Activated CD4-positive, alpha-beta T cell treated with anti-CD3 and anti-CD28 coated beads for 36 hours (primary cell): ENCODE measurements around the gene TRIM52. TPM values are rescaled to one million over a fixed set of nuclear protein-coding genes. Genes with fewer than 3 reads are reported as not detected.
"Not testable (repeated sequence)": the region's sequence is repeated elsewhere in the genome, so short reads cannot be mapped to it uniquely, and the experiment has no call there.

Experiments used
- ATAC-seq: fragments of 200-7000 bp; cut with Tn5 transposase; one replicate; pipeline ENCODE4 v1.10.0; 2021; ENCODE audit warnings: mild to moderate bottlenecking, moderate library complexity
- CTCF ChIA-PET: fragments of 350-600 bp; sonication (Branson Sonifier 250); formaldehyde crosslinking; loops from one replicate; lab custom pipeline; 2021; ENCODE audit warnings: antibody characterized with exemption; lab: Charles Lee
- POLR2A ChIA-PET: fragments of 350-600 bp; sonication (Branson Sonifier 250); formaldehyde crosslinking; loops from one replicate; lab custom pipeline; 2021; ENCODE audit warnings: antibody characterized with exemption, inconsistent platforms; lab: Charles Lee
- DNase-seq: peaks from one replicate; pipeline ENCODE4 v3.0.0-alpha.2; 2020
- H3K27ac Mint-ChIP-seq: one replicate; pipeline ENCODE4 v1.8.0; 2021; ENCODE audit warnings: mixed read lengths
- H3K27me3 Mint-ChIP-seq: one replicate; pipeline ENCODE4 v1.8.0; 2021; ENCODE audit warnings: mixed read lengths
- H3K36me3 Mint-ChIP-seq: one replicate; pipeline ENCODE4 v1.8.0; 2021; ENCODE audit warnings: low read depth, mixed read lengths
- H3K4me1 Mint-ChIP-seq: one replicate; pipeline ENCODE4 v1.8.0; 2021; ENCODE audit warnings: mixed read lengths
- H3K4me3 Mint-ChIP-seq: one replicate; pipeline ENCODE4 v1.8.0; 2021; ENCODE audit warnings: mild to moderate bottlenecking, moderate library complexity, mixed read lengths
- H3K9me3 Mint-ChIP-seq: one replicate; pipeline ENCODE4 v1.8.0; 2021; ENCODE audit warnings: low read depth, mixed read lengths
- intact Hi-C, 2 experiments: fragments of 100-400 bp; cut with DNase I in 1 of 2; cut with micrococcal nuclease in 1 of 2; formaldehyde crosslinking; loops; one replicate each; pipeline versions ENCODE4 v1.14.2 to v1.15.1; 2022 to 2024; cut with DNase I, micrococcal nuclease
- total RNA-seq, 2 experiments: library from RNA; stranded (reverse); gene quantifications; one replicate each; pipeline ENCODE4 v1.2.3, GENCODE V29; 2021

Gene TRIM52
- total RNA-seq, 2 experiments from 2014 or later: 10.4 to 13.1 TPM

GRCh38 chr5:181212934-181213333 lies 48.0 kb downstream of the TRIM52 start:
- Mint-ChIP-seq H3K27me3 (no peaks in the 10 kb centered on the region), H3K9me3 (no peaks in the 10 kb centered on the region), H3K4me3 (no peak overlapping the region), H3K4me1 (peaks cover 23% of the 10 kb centered on the region), H3K36me3 (peaks cover 2% of the 10 kb centered on the region), H3K27ac (no peak overlapping the region)
- ChIA-PET POLR2A (no interaction called here), CTCF (interaction anchor here (1.3 to 1.5 kb wide), 2 partner anchors 9 to 28 kb away, joined by 3 to 7 read pairs; no protein-coding TSS in a partner anchor)
- DNase-seq (no peak), ATAC-seq (no peak)
- intact Hi-C loops: no loop called here

GRCh38 chr5:181212080-181212479 lies 48.9 kb downstream of the TRIM52 start:
- Mint-ChIP-seq H3K27me3 (peaks cover 3% of the 10 kb centered on the region), H3K36me3 (peaks cover 5% of the 10 kb centered on the region), H3K4me1 (peaks cover 22% of the 10 kb centered on the region), H3K9me3 (no peaks in the 10 kb centered on the region), H3K27ac (no peak overlapping the region), H3K4me3 (no peak overlapping the region)
- intact Hi-C loops: no loop called here
- ATAC-seq (no peak), DNase-seq (no peak)
- CTCF ChIA-PET: interaction anchor here (1.3 to 1.5 kb wide), 2 partner anchors 10 to 27 kb away, joined by 3 to 7 read pairs; no protein-coding TSS in a partner anchor
- POLR2A ChIA-PET: no interaction called here

DNA sequence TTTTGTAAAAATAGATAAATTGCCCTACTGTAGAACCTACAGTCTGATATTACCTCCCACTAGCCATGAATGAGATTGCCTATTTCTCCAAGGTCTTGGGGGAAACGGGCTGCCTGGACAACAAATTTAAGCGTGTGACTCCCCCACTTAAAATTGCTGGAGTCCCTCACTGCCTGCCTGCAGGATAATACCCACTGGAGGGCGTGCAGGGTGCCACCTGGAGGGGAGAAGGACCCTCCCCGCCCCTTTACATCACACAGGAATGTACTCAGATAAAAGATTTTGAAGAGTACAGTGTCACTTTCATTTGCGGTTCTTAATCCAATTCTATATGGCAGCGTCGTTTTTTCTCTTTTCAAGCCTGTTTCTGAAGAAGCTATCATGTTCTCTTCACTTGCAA lies 49.7 kb downstream of the TRIM52 start:
- DNase-seq (no peak), ATAC-seq (no peak)
- peaks cover 7% of the 10 kb centered on the region for H3K27me3 Mint-ChIP-seq
- H3K4me1 Mint-ChIP-seq: peaks cover 25% of the 10 kb centered on the region
- H3K4me3 Mint-ChIP-seq: no peak overlapping the region
- ChIA-PET POLR2A (no interaction called here), CTCF (interaction anchor here (0.6 to 1.5 kb wide), 2 partner anchors 26 to 495 kb away, joined by 3 to 7 read pairs; no protein-coding TSS in a partner anchor)
- no peaks in the 10 kb centered on the region for H3K9me3 Mint-ChIP-seq
- H3K27ac Mint-ChIP-seq: no peak overlapping the region
- peaks cover 8% of the 10 kb centered on the region for H3K36me3 Mint-ChIP-seq
- intact Hi-C loops: no loop called here

DNA sequence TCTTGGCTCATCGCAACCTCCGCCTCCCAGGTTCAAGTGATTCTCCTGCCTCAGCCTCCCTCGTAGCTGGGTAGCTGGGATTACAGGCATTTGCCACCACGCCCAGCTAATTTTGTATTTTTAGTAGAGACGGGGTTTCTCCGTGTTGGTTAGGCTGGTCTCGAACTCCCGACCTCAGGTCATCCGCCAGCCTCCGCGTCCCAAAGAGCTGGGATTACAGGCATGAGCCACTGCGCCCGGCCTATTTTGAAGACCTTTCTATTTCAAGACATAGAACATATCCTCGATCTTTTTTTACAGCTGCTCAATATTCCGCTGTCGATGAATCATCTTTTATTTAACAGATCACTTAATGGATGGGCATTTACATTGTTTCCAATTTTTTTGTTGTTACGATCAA lies 50.2 kb downstream of the TRIM52 start:
- POLR2A ChIA-PET, DNase-seq, H3K36me3 Mint-ChIP-seq, intact Hi-C loops, H3K9me3 Mint-ChIP-seq, H3K27ac Mint-ChIP-seq, H3K4me3 Mint-ChIP-seq, ATAC-seq: not testable (repeated sequence)
- CTCF ChIA-PET: interaction anchor here (0.6 kb wide), 1 partner anchor 494 kb away, joined by 3 read pairs; no protein-coding TSS in a partner anchor
- peaks cover 12% of the 10 kb centered on the region for H3K27me3 Mint-ChIP-seq
- H3K4me1 Mint-ChIP-seq: peaks cover 28% of the 10 kb centered on the region

DNA sequence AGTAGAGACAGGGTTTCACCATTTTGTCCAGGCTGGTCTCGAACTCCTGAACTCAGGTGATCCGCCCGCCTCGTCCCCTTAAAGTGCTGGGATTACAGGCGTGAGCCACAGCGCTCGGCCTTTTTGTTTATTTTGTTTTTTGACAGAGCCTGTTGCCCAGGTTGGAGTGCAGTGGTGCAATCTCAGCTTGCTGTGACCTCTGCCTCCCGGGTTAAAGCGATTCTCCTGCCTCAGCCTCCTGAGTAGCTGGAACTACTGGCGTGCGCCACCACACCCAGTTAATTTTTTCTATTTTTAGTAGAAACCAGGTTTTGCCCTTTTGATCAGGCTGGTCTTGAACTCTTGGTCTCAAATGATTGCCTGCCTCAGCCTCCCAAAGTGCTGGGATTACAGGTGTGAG lies 50.8 kb downstream of the TRIM52 start:
- ATAC-seq, H3K9me3 Mint-ChIP-seq, intact Hi-C loops, H3K4me3 Mint-ChIP-seq, H3K27ac Mint-ChIP-seq, CTCF ChIA-PET, POLR2A ChIA-PET, H3K36me3 Mint-ChIP-seq, DNase-seq: not testable (repeated sequence)
- Mint-ChIP-seq H3K4me1 (peaks cover 31% of the 10 kb centered on the region), H3K27me3 (peaks cover 14% of the 10 kb centered on the region)

DNA sequence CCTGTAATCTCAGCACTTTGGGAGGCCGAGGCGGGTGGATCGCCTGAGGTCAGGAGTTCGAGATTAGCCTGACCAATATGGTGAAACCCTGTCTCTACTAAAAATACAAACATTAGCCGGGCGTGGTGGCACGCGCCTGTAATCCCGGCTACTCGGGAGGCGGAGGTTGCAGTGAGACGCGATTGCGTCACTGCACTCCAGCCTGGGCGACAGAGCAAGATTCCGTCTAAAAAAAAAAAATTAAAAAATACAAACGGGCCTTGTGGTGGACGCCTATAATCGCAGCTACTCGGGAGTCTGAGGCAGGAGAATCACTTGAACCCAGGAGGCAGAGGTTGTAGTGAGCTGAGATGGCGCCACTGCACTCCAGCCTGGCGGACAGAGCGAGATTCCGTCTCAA lies 51.9 kb downstream of the TRIM52 start:
- Mint-ChIP-seq H3K27me3 (peaks cover 16% of the 10 kb centered on the region), H3K4me1 (peaks cover 33% of the 10 kb centered on the region)
- CTCF ChIA-PET: interaction anchor here (5.6 kb wide), 1 partner anchor 17 kb away, joined by 63 read pairs; no protein-coding TSS in a partner anchor
- ATAC-seq, H3K27ac Mint-ChIP-seq, H3K4me3 Mint-ChIP-seq, DNase-seq, H3K36me3 Mint-ChIP-seq, H3K9me3 Mint-ChIP-seq: not testable (repeated sequence)
- intact Hi-C loops: loop anchor here in 1 of 2 experiments (5.0 kb wide), 1 partner anchor 33 kb away; the partner anchor contains the start of gene RACK1
- POLR2A ChIA-PET: interaction anchor here (0.7 to 2.8 kb wide), 2 partner anchors 20 to 46 kb away, joined by 3 to 24 read pairs; no protein-coding TSS in a partner anchor

GRCh38 chr5:181207960-181208253 lies 53.0 kb downstream of the TRIM52 start:
- no peak for DNase-seq
- ATAC-seq: no peak
- Mint-ChIP-seq H3K36me3 (peaks cover 6% of the 10 kb centered on the region), H3K4me3 (peak overlapping the region; percentile 87), H3K27ac (peak overlapping the region; percentile 93), H3K9me3 (no peaks in the 10 kb centered on the region), H3K27me3 (peaks cover 20% of the 10 kb centered on the region), H3K4me1 (peaks cover 32% of the 10 kb centered on the region)
- POLR2A ChIA-PET: interaction anchor here (0.6 to 2.8 kb wide), 9 partner anchors 8 to 395 kb away, joined by 3 to 24 read pairs (median 7); partner anchors contain the start of gene TRIM52
- CTCF ChIA-PET: interaction anchor here (0.6 to 5.6 kb wide), 9 partner anchors 9 to 525 kb away, joined by 3 to 63 read pairs (median 5); partner anchors contain the start of gene TRIM41
- intact Hi-C loops: loop anchor here (1.0 to 5.0 kb wide), 4 partner anchors 10 to 34 kb away; partner anchors contain the start of gene RACK1 (in 1 of the 2)

- H3K27me3 Mint-ChIP-seq: peaks cover 20% of the 10 kb centered on the region
- no peaks in the 10 kb centered on the region for H3K9me3 Mint-ChIP-seq
- H3K36me3 Mint-ChIP-seq: peaks cover 6% of the 10 kb centered on the region
- peak overlapping the region; percentile 87 for H3K4me3 Mint-ChIP-seq
- ChIA-PET CTCF (interaction anchor here (0.6 to 5.6 kb wide), 11 partner anchors 9 to 524 kb away, joined by 3 to 63 read pairs (median 5); partner anchors contain the start of gene TRIM41), POLR2A (interaction anchor here (0.6 to 2.8 kb wide), 14 partner anchors 9 to 394 kb away, joined by 3 to 24 read pairs (median 5); partner anchors contain the start of gene TRIM52)
- intact Hi-C loops: loop anchor here (1.0 to 5.0 kb wide), 4 partner anchors 11 to 35 kb away; partner anchors contain the start of gene RACK1 (in 1 of the 2)
- DNase-seq (peak; percentile 93), ATAC-seq (peak; percentile 51)
- H3K4me1 Mint-ChIP-seq: peaks cover 32% of the 10 kb centered on the region
- peak overlapping the region; percentile 93 for H3K27ac Mint-ChIP-seq
Observed at GRCh38 chr5:181207214-181207959, 53.6 kb downstream of the TRIM52 start.

DNA sequence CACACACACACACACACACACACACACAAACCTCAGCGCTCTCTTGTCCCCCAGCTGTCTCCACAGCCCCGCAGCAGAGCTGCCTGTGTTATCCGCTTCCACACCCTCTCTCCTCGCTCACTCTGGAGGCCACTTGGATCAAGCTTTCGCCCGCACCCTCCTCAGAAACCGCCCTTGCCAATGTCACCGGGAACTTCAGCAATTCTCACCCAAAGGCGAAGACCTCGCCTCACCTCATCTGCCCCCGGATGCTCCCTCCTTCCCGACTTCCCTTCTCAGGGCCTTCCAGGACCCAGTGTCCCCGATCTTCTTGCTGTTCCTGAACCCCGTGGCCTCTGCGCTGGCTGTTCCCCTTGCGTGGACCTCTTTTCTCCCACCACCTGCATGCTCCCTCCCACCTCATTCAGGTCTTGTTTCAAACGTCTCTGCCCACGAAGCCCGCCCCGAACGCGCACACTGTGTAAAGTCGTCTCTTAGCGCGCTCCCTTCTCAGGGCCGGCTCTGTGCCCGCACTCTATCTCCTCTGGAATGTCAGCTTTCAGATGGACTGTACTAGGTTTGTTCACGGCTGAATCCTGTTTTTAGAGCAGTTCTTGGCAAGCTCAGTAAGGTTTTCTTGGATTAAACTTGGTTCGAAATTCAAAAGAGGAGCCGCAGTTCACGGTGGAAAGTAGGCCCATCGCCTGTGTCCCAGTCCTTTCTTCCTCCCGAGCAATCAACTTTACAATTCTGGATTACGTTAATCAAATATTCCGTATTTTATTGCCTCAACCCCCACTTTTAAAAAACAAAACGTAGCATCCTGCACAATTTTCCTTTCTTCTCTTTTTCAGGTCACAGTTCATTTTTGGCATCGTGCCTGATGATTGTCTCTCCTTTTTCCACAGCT lies 54.9 kb downstream of the TRIM52 start:
- peak overlapping the region; percentile 87 for H3K4me3 Mint-ChIP-seq
- ChIA-PET POLR2A (interaction anchor here (1.2 to 2.8 kb wide), 7 partner anchors 12 to 55 kb away, joined by 3 to 24 read pairs (median 7); partner anchors contain the start of gene TRIM52), CTCF (interaction anchor here (0.7 to 5.6 kb wide), 6 partner anchors 11 to 916 kb away, joined by 3 to 63 read pairs (median 14); partner anchors contain the start of gene TRIM41)
- peaks cover 20% of the 10 kb centered on the region for H3K27me3 Mint-ChIP-seq
- H3K4me1 Mint-ChIP-seq: peaks cover 32% of the 10 kb centered on the region
- H3K9me3 Mint-ChIP-seq: no peaks in the 10 kb centered on the region
- H3K36me3 Mint-ChIP-seq: peaks cover 6% of the 10 kb centered on the region
- H3K27ac Mint-ChIP-seq: peak overlapping the region; percentile 93
- ATAC-seq: no peak
- intact Hi-C loops: loop anchor here (1.0 to 5.0 kb wide), 4 partner anchors 15 to 55 kb away; partner anchors contain the start of genes RACK1 (in 1 of the 2) and TRIM52 (in 1 of the 2)
- DNase-seq: peak; percentile 61
